HG03520 (cell line): ENCODE data around the gene GSTT2.

Experiments used
- ATAC-seq: cut with Tn5 transposase; IDR thresholded peaks from one replicate; pipeline ENCODE4 v1.9.1; 2021; ENCODE audit warnings: mild to moderate bottlenecking, moderate library complexity; ENCODE audit not compliant: unreplicated experiment

Gene GSTT2

GRCh38 chr22:24008022-24008283 is 28.0 kb downstream of the GSTT2 start:
- no peak for ATAC-seq

- no peak for ATAC-seq
Measured at GRCh38 chr22:24008381-24009226, 28.7 kb downstream of the GSTT2 start.

- ATAC-seq, result no peak
Measured at GRCh38 chr22:24009227-24010017, 29.5 kb downstream of the GSTT2 start.

- ATAC-seq, result no peak
Measured at GRCh38 chr22:24010018-24010391, 30.1 kb downstream of the GSTT2 start.

GRCh38 chr22:24011735-24012068 is 31.8 kb downstream of the GSTT2 start:
- peak; percentile 4 for ATAC-seq

- no peak for ATAC-seq
Measured at GRCh38 chr22:24016156-24016555, 36.2 kb downstream of the GSTT2 start.

- no peak for ATAC-seq
Measured at GRCh38 chr22:24021304-24021703, 41.4 kb downstream of the GSTT2 start.

GRCh38 chr22:24023204-24023789 is 43.4 kb downstream of the GSTT2 start:
- no peak for ATAC-seq

GRCh38 chr22:24024354-24024753 is 44.4 kb downstream of the GSTT2 start:
- no peak for ATAC-seq

GRCh38 chr22:24025475-24025874 is 45.5 kb downstream of the GSTT2 start:
- no peak for ATAC-seq

GRCh38 chr22:24026056-24026455 is 46.1 kb downstream of the GSTT2 start:
- ATAC-seq, result no peak

GRCh38 chr22:24026733-24027132 is 46.8 kb downstream of the GSTT2 start:
- ATAC-seq, result no peak

GRCh38 chr22:24027389-24027975 is 47.5 kb downstream of the GSTT2 start:
- no peak for ATAC-seq

GRCh38 chr22:24027991-24028390 is 48.1 kb downstream of the GSTT2 start:
- no peak for ATAC-seq

- ATAC-seq, result no peak
Measured at GRCh38 chr22:24028533-24028932, 48.6 kb downstream of the GSTT2 start.

GRCh38 chr22:24029304-24029703 is 49.4 kb downstream of the GSTT2 start:
- ATAC-seq, result no peak

GRCh38 chr22:24030186-24030702 is 50.3 kb downstream of the GSTT2 start:
- ATAC-seq, result no peak
